MM.1S (cell line): Measurements from ENCODE around the gene BOC.

Experiments used
- DNase-seq: peaks from one replicate; pipeline ENCODE4 v3.0.0-alpha.2; 2015
- H2AFZ ChIP-seq: fragments of 300-600 bp; sonication (generic); 2 replicates; pipeline ENCODE4 v1.6.0; 2016; ENCODE audit warnings: antibody characterized with exemption, low read length
- H3F3A ChIP-seq: fragments of 300-600 bp; sonication (generic); 2 replicates; pipeline ENCODE4 v1.6.1; 2016; ENCODE audit warnings: mild to moderate bottlenecking, antibody characterized with exemption, low read length, moderate library complexity, mixed read lengths; ENCODE audit not compliant: insufficient read depth
- H3K27ac ChIP-seq: fragments of 300-600 bp; sonication (generic); 2 replicates; pipeline ENCODE4 v1.5.1; 2016; ENCODE audit warnings: mild to moderate bottlenecking, low read length
- H3K27me3 ChIP-seq: fragments of 300-600 bp; sonication (generic); replicated peaks from 2 replicates; pipeline ENCODE4 v1.6.0; 2016; ENCODE audit warnings: low read length; ENCODE audit not compliant: insufficient read depth
- H3K36me3 ChIP-seq: fragments of 300-600 bp; sonication (generic); replicated peaks from 2 replicates; pipeline ENCODE4 v1.6.1; 2016; ENCODE audit warnings: mild to moderate bottlenecking, low read length, mixed read lengths; ENCODE audit not compliant: insufficient read depth
- H3K4me1 ChIP-seq: fragments of 300-600 bp; sonication (generic); 2 replicates; pipeline ENCODE4 v1.6.1; 2016; ENCODE audit warnings: low read length, mixed read lengths
- H3K4me2 ChIP-seq: fragments of 300-600 bp; sonication (generic); 2 replicates; pipeline ENCODE4 v1.6.0; 2016; ENCODE audit warnings: low read depth, low read length
- H3K4me3 ChIP-seq: fragments of 300-600 bp; sonication (generic); 2 replicates; pipeline ENCODE4 v1.5.1; 2016; ENCODE audit warnings: low read length, mixed read lengths
- H3K79me2 ChIP-seq: fragments of 300-600 bp; sonication (generic); 2 replicates; pipeline ENCODE4 v1.6.1; 2016; ENCODE audit warnings: mixed run types, low read length, mixed read lengths
- H3K9ac ChIP-seq: fragments of 300-600 bp; sonication (generic); 2 replicates; pipeline ENCODE4 v1.6.1; 2016; ENCODE audit warnings: low read length, mixed read lengths
- H3K9me2 ChIP-seq: fragments of 300-600 bp; sonication (generic); replicated peaks from 2 replicates; pipeline ENCODE4 v1.6.1; 2016; ENCODE audit warnings: mild to moderate bottlenecking, low read length, mixed read lengths; ENCODE audit not compliant: insufficient read depth
- H3K9me3 ChIP-seq: fragments of 300-600 bp; sonication (generic); replicated peaks from 2 replicates; pipeline ENCODE4 v1.6.1; 2016; ENCODE audit warnings: mild to moderate bottlenecking, low read length, mixed read lengths; ENCODE audit not compliant: insufficient read depth
- H4K20me1 ChIP-seq: fragments of 300-600 bp; sonication (generic); 2 replicates; pipeline ENCODE4 v1.6.1; 2016; ENCODE audit warnings: mild to moderate bottlenecking, low read length, moderate library complexity, mixed read lengths; ENCODE audit not compliant: insufficient read depth
- CTCF ChIP-seq: fragments of 300-600 bp; sonication (generic); IDR thresholded peaks from 2 replicates; pipeline ENCODE4 v1.5.1; 2016; ENCODE audit warnings: antibody characterized with exemption, low read length, mixed read lengths
- EZH2 ChIP-seq: fragments of 300-600 bp; sonication (generic); optimal IDR thresholded peaks from 2 replicates; pipeline ENCODE3; 2017; ENCODE audit warnings: low read depth, mild to moderate bottlenecking, antibody characterized with exemption, low read length, mixed read lengths
- EZH2phosphoT487 ChIP-seq: fragments of 300-600 bp; sonication (generic); IDR thresholded peaks from 2 replicates; pipeline ENCODE4 v1.6.1; 2018; ENCODE audit warnings: antibody characterized with exemption, low read length

BOC gene

GRCh38 chr3:113240841-113241240 is 29.5 kb downstream of the BOC start:
- no peaks in the 10 kb centered on the region for H3K4me1 ChIP-seq
- no peak overlapping the region for H3K27ac ChIP-seq
- TF ChIP-seq CTCF, result no peak
- TF ChIP-seq EZH2phosphoT487, result no peak
- no peak for TF ChIP-seq EZH2
- H2AFZ ChIP-seq, result no peak overlapping the region
- no peaks in the 10 kb centered on the region for H3K9me2 ChIP-seq
- no peaks in the 10 kb centered on the region for H4K20me1 ChIP-seq
- no peaks in the 10 kb centered on the region for H3F3A ChIP-seq
- no peak overlapping the region for H3K9ac ChIP-seq
- H3K79me2 ChIP-seq, result no peaks in the 10 kb centered on the region
- no peak overlapping the region for H3K4me3 ChIP-seq
- H3K36me3 ChIP-seq, result no peaks in the 10 kb centered on the region
- no peak overlapping the region for H3K4me2 ChIP-seq
- no peak for DNase-seq
- H3K9me3 ChIP-seq, result no peaks in the 10 kb centered on the region
- no peaks in the 10 kb centered on the region for H3K27me3 ChIP-seq

GRCh38 chr3:113241292-113242095 is 30.1 kb downstream of the BOC start:
- Histone ChIP-seq H3K36me3 (no peaks in the 10 kb centered on the region), H3K4me1 (no peaks in the 10 kb centered on the region), H3K9me2 (no peaks in the 10 kb centered on the region), H3K27me3 (no peaks in the 10 kb centered on the region), H3K27ac (no peak overlapping the region), H4K20me1 (no peaks in the 10 kb centered on the region), H3K4me2 (no peak overlapping the region), H3K9ac (no peak overlapping the region), H3K4me3 (no peak overlapping the region), H3K79me2 (no peaks in the 10 kb centered on the region), H3F3A (no peaks in the 10 kb centered on the region), H3K9me3 (no peaks in the 10 kb centered on the region), H2AFZ (no peak overlapping the region)
- TF ChIP-seq EZH2 (no peak), EZH2phosphoT487 (no peak), CTCF (no peak)
- DNase-seq, result no peak

DNA sequence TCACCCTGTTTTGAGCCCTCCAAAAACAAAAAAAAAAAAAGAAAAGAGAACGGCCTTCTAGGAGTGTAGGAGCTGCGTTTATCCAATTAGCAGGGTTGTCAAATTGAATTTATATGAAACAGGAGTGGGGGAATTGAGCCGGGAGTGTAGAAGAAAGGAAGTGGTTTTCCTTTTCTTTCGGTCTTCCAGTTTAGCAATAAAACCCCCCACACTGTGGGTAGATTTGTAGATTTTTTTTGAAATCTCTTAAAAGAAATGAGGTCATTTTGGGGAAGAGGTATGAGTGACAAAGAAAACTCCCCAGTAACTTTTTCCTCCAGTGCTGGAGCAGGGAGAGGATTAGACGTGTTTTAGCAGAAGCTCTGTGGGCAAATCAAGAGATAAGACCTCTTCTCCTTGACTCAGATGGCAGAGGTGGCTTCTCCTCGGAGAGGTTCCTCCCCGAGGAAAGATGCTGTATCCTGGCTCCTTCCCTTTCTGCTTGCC is 30.8 kb downstream of the BOC start:
- no peak for DNase-seq
- no peaks in the 10 kb centered on the region for H3F3A ChIP-seq
- H3K36me3 ChIP-seq, result no peaks in the 10 kb centered on the region
- H3K9me3 ChIP-seq, result no peaks in the 10 kb centered on the region
- no peak overlapping the region for H3K4me3 ChIP-seq
- no peak overlapping the region for H2AFZ ChIP-seq
- TF ChIP-seq EZH2 (no peak), EZH2phosphoT487 (no peak), CTCF (no peak)
- H4K20me1 ChIP-seq, result no peaks in the 10 kb centered on the region
- H3K27me3 ChIP-seq, result no peaks in the 10 kb centered on the region
- no peaks in the 10 kb centered on the region for H3K9me2 ChIP-seq
- no peak overlapping the region for H3K9ac ChIP-seq
- no peaks in the 10 kb centered on the region for H3K79me2 ChIP-seq
- H3K27ac ChIP-seq, result no peak overlapping the region
- H3K4me1 ChIP-seq, result no peaks in the 10 kb centered on the region
- no peak overlapping the region for H3K4me2 ChIP-seq
